Stimulated activated CD8-positive, alpha-beta memory T cell treated with anti-CD3 and anti-CD28 coated beads, Interleukin-15, amount 100 ng/mL, for 4 hours (primary cell): ENCODE measurements around the gene NUP214.
"Not testable (repeated sequence)": the region's sequence is repeated elsewhere in the genome, so short reads cannot be mapped to it uniquely, and the experiment has no call there.

Experiments
- DNase-seq, 2 donors: peaks; one replicate each; pipeline ENCODE4 v3.0.0-alpha.2; 2020; ENCODE audit warnings: low read depth in 2 of 2

NUP214 gene

GRCh38 chr9:131233995-131234394 is 108.6 kb downstream of the NUP214 start:
- no peak for DNase-seq

GRCh38 chr9:131234799-131235479 is 109.6 kb downstream of the NUP214 start:
- no peak for DNase-seq

GRCh38 chr9:131235480-131235851 is 110.1 kb downstream of the NUP214 start:
- no peak for DNase-seq

GRCh38 chr9:131236161-131236560 is 110.8 kb downstream of the NUP214 start:
- no peak for DNase-seq

- DNase-seq = no peak
Measured at GRCh38 chr9:131236761-131237160, 111.4 kb downstream of the NUP214 start.

GRCh38 chr9:131237291-131237690 is 111.9 kb downstream of the NUP214 start:
- no peak for DNase-seq

GRCh38 chr9:131237931-131238401 is 112.6 kb downstream of the NUP214 start:
- peak; percentile 58 to 74 for DNase-seq

- DNase-seq = no peak
Measured at GRCh38 chr9:131238402-131239021, 113.1 kb downstream of the NUP214 start.

GRCh38 chr9:131239161-131239975 is 114.0 kb downstream of the NUP214 start:
- DNase-seq = no peak

- DNase-seq = no peak
Measured at GRCh38 chr9:131240047-131240921, 114.9 kb downstream of the NUP214 start.

GRCh38 chr9:131244331-131244730 is 118.9 kb downstream of the NUP214 start:
- not testable (repeated sequence) for DNase-seq

GRCh38 chr9:131246618-131247017 is 121.2 kb downstream of the NUP214 start:
- no peak for DNase-seq

- DNase-seq = no peak
Measured at GRCh38 chr9:131252120-131252519, 126.7 kb downstream of the NUP214 start.

- DNase-seq = no peak
Measured at GRCh38 chr9:131253891-131254491, 128.6 kb downstream of the NUP214 start.

GRCh38 chr9:131254626-131255025 is 129.2 kb downstream of the NUP214 start:
- DNase-seq = no peak

GRCh38 chr9:131255676-131256197 is 130.4 kb downstream of the NUP214 start:
- DNase-seq = no peak

GRCh38 chr9:131257266-131258025 is 132.1 kb downstream of the NUP214 start:
- DNase-seq = no peak

GRCh38 chr9:131258186-131258585 is 132.8 kb downstream of the NUP214 start:
- no peak for DNase-seq

- no peak for DNase-seq
Measured at GRCh38 chr9:131258698-131259431, 133.5 kb downstream of the NUP214 start.
